ENCODE results near the gene TMEM239.
"Not testable (repeated sequence)": the region's sequence is repeated elsewhere in the genome, so short reads cannot be mapped to it uniquely, and the experiment has no call there.

TMEM239 gene

DNA sequence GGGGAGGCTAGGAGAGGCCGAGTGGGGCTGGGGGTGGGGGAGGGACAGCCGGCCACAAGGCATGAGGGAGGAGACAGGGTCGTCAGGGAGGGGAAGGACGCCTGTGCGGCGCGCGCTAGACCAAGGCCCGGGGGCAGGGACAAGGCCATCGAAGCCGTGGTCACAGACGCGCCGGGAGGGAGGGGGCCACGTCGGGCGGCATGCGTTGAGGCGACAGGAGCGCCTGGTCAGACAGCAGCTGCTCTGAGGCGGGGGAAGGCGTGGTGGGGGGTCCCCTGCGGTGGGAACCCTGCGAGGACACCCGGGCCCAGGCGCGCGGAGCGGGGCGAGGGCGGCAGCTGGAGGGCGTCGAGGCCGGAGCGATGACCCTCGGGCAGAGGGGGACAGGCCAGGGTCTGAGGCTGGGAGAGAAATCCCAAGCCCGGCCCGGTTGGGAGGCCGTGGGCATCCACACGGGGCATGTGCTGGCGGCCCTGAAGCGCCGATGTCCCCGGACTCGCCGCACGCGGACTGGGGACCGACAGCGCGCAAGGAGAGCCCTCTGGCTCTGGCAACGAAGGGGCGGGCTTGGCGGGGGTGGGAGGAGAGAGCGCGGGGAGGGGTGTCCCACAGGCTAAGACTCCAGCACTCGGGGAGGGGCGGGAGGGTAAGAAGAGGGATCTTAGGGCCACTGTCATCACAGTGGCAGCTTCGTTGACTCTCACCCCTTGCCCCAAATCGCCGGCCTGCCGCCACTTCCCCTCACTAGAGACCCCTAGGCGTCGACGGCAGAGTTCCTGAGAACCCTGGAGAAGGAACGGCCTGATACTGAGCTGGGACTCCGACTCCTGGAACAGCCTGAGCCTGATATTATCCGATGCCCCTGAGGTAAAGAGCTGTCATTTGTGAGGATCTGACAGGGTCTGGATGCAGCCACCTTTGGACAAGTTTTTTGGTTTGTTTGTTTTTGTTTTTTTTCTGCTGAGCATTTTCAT, 5.0 kb downstream of the TMEM239 start:
- no peak for DNase-seq

DNA sequence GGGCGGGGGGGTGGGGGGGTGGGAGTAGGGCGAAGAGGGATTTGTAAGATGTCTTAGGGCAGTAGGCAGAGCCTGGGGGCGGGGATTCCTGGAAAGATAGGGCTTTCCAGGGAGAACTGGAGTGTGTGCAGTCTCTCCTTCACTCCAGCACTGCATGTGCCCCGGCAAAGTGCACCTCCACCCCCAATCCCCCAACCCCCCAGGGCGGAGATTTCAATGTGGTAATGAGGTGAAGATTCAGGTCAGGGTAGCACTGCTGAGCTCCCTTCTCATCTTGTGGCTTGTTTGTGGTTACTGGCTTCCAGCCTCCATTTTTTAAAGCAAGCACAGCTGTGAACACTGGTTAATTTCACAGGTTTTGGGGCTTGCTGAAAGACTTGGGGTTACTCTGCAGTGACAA, 5.9 kb downstream of the TMEM239 start:
- DNase-seq: no peak

DNA sequence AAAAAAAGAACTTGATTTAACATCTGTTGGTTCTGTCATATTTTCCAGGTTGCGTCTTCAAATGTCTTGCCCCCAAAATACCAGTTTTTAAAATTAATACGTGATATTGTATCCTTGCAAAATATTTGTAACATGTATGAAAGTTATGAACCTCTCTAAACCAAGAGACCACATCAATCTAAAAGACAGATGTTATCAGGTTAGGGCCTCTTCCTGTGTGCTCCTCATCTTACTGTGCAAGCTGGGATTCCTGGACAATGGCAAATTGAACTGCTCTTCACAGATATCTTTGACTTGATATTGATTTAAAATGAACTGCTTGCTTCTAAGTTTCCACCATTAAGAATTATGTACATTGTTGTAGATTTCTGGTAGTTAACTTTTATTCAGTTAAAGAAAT, 9.6 kb downstream of the TMEM239 start:
- no peak for DNase-seq

DNA sequence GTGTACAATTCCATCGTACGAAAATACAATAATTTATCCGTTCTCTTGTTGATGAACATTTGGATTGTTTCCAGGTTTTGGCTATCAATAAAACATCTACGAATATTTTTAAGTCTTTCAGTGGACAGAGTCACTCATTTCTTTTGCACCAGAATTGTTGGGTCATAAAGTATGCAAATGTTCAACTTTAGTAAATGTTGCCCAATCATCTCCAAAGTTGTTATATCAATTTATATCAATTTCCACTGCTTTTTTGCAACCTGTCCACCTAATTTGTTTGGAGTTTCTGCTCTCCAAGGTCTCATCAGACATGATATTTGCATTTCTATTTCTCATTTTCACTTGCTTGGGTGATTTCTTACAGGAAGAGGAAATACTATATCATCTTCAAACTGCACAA, 10.5 kb downstream of the TMEM239 start:
- DNase-seq: no peak

DNA sequence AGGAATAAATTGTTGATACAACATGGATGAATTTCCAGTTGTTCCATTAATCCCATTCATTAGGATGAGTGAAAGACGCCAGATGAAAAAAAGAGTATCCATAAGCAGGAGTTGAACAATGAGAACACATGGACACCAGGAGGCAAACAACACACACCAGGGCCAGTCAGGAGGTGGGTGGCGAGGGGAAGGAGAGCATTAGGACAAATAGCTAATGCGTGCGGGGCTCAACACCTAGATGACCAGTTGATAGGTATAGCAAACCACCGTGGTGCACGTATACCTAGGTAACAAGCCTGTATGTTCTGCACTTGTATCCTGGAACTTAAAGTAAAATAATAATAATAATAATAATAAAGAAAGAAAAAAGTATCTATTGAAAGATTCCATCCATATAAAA, 13.2 kb downstream of the TMEM239 start:
- DNase-seq: no peak

DNA sequence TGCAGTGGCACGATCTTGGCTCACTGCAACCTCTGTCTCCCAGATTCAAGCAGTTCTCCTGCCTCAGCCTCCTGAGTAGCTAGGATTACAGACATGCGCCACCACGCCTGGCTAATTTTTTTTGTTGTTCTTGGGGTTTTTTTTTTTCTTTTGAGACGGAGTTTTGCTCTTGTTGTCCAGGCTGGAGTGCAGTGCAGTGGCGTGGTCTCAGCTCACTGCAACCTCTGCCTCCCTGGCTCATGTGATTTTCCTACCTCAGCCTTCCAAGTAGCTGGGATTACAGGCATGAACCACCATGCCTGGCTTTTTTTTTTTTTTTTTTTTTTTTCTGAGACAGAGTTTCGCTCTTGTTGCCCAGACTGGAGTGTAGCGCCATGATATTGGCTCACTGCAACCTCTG, 15.0 kb downstream of the TMEM239 start:
- DNase-seq: not testable (repeated sequence)

DNA sequence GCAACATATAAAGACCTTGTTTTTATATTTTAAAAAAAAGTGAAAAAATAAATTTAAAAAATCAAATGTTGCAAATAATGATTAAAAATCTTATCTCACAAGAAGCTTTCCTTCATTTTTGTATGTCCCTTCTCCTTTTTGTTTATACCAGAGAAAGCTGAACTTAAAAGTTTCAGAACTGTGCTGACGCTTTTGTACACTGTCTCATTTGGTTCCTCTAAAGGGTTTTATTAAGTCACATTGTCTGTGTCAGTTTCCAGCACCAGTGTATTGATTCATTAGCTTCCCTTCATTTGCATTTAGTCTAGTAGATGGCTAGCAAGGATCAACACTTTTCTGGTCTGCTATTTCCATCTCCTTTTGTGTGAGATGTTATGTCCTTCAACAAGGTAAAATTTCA, 17.6 kb downstream of the TMEM239 start:
- no peak for DNase-seq

DNA sequence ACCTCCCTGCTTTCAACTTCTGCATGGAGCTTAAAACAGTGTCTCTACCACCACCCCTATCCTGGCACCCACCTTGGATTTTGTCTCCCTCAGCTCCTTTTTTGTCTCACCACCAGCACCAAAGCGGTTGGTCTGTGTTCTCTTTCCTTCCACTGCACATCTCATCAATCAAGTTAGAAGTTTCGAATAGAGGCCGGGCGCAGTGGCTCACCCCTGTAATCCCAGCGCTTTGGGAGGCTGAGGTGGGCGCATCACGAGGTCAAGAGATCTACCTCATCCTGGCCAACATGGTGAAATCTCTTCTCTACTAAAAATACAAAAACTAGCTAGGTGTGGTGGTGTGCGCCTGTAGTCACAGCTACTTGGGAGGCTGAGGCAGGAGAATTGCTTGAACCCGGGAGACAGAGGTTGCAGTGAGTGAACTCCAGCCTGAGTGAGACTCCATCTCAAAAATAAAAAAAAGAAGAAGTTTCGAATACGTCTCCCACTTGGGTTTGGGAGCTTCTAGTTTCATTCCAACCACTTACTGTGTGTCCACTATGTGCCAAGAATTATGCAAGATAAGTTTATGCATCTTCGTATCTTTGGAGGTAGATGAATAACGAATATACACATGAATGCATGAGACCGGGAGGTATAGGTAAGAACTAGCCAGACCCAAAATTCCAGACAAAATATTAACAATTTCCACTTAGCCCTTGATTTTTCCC, 18.4 kb downstream of the TMEM239 start:
- no peak for DNase-seq

DNA sequence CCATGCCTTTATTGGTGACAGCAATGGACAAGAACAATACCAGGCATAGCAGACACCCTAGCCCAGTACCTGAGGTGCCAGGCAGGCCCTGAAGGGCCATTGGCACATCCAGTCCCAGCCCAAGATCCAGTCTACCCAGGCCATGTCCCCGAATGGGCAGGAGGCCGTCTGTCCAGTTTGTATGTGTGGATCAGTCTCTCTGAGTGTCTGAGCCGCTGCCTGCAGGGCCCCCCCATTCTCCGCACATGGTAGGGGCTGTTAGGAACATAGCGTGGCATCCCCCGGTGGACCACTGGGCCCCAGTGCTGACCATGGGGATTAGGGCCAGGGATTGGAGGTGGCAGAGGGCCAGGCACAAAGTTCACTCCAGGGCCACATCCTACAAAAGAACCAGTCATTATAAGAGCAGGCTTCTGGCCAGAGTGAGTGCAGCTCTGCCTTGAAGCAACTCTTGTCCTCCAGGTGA, 19.2 kb downstream of the TMEM239 start:
- DNase-seq: no peak

DNA sequence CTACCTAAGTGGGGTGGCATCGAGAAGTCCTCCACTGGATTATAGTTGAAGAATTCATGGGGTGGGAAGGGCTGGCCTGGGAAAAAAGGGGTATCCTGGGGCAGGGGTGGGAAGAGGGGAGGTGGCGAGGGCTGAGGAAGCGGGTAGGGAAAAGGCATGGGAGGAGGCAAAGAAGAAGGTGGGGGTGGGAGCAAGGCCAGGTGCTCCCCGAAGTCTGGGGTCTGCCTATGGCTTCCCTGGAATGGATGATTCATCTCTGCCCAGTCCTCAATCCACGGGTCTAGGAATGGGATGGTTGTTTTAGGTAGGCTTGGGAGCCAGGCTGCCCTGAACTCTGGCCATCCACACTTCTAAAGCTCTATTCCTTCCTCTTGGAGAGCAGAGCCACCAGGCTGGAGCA, 19.9 kb downstream of the TMEM239 start:
- DNase-seq: no peak

DNA sequence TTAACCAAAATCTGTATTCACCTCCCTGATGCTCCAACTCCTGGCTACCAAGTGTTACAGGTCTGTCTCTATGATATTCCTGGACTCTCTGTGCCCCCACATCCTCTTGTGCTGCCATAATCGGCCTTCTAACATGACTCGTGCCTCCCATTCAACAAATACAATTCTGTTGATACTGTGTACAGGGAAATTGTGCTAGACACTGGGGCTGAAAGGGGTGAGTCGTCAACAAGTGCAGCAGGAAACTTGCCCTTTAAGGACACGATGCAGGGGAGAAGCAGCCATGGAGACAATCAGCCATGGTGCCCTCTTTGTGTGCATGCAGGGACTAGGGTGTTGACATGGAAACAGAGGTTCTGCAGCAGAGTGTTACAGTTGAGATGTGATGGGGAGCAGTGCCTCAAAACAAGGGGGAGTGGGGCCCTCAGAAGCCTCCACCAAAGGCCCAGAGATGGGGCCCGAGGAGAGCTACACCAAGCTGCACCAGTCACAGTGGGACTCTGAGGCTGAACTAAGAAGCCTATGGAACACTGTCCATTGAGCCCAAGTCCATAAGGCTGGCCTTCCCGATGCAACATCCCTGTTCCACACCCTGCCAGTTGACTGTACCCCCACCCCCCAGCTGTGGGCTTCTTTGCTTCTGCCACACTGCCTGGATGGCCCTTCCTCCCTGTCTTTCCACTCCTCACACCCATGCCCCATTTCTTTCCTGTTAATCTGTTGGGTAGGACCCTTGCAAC, 21.2 kb downstream of the TMEM239 start:
- DNase-seq: no peak

DNA sequence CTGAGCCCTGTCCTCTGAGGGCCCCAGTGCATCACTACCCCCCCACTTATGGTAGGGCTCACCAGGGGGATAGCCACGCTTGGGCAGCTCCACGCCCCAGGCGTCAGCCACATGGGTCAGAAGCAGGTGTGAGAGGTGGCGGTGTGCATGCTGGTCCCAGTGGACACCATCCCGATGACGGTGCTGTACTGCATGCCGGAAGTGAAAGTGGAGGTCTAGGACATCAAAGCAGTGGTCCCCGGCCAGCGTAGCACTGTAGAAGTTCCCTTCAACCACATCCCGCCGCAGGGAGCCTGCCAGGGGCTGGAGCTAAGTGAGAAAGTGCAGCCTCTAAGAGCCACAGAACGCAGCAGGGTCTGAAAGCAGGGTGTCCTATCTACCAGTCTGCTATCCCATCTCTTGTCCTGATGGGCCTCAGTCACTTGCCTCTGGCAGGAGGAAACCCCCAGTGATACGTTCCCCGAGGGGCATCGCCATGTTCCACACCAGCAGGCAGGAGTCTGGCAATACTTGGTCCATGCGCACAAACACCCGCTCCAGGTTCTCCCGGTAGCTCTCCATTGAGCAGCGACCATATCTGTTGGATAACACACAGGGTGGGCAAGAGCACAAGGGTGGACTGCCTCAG, 22.1 kb downstream of the TMEM239 start:
- DNase-seq: no peak

DNA sequence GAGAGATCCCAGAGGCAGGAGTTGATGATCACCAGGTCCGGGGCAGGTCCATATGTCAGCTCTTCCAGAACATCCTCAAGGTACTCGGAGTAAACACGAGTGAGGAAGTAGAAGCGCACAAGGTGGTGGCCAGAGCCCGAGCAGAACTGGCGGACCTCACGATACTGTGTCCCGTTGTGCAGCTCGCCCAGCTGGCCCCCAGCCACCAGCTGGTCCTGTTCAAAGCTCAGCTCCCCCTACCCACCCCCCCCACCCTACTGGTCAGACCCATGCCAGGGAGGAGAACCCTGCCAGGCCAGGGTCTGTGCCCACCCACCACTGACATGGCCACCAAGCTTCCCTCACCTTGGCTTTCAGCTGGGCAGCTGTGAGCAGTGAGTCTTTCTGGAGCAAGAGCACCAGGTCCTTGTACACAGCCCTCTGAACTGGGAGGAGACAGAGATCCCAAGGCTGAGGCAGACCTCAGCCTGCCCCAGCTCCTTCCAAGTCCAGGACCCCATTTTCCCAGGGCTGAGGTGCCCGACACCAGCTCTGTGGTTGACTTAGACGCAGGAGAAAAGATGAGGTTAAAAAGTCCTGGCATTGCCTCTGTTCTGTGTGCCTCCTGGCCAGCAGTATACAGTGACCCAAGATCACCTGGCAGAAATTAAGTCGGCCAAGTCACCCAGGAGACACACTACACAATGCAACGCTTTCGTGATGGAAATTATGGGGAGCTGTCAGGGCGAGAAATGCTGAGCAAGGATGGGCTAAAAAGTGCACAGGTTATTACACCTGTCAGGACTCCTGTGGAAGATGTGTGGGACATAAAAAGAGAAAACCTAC, 22.9 kb downstream of the TMEM239 start:
- no peak for DNase-seq

DNA sequence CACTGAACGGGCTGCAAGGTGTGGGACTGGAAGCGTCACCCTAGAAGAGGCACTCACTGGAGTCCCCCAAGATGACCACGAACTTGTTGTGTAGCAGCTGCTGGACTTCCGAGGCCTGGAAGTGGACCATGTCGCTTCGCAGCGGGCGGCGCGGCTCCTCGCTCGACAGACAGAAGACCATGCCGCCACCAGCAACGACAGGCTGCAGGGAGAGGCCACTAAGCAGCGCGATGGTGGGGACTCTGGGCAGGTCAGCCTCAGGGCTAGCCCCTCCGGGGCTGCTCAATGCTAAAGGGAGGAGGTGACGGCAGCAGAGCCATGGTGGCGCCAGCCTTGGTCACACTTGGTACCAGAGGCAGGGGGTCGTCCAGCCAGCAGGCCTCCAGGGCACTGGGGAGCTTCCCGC, 23.6 kb downstream of the TMEM239 start:
- DNase-seq: no peak

DNA sequence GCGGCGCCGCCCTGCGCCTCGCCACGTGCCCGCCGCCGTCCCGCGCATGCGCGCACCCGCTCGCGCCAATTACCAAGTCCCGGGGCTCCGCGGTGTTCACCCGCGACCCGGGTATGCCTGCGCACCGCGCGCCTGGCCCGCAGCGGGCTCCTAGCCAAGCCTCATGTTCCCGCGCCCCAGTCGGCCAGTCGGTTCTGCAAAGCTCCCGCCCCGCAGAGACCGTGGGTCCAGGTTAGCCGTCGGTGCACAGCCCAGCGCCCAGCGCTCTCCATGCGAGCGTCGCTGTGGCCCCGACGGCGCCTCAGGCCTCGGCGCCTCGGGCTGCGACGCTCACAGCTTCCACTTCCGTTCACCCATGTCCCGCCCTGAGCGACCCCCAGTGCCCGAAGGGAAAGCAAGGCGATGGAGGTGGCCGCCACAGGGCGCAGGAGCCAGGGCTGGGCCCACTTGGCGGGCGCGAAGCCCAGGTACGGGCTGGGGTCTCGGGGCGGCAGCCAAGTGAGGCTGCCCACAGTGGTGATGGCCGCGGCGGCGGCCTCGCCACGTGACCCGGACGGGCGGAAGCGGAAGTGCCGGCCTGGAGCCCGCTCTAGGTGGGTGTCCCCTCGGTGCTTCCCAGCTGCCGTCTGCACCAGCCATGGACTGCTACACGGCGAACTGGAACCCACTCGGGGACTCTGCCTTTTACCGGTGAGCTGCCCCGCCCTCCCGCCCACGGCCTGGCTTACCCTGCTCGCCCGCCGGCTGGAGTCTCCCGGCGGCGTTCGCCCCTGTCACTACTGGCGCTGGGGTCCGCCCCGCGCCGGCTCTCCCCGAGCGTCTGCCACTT, 24.2 kb downstream of the TMEM239 start, which contains the start of the genes PCED1A and VPS16:
TSS of gene PCED1A (minus strand) at position 518 of the 829 bp plus-strand sequence. CDS start 743 bp downstream, outside the sequence.
TSS of gene VPS16 (plus strand) at position 608 of the 829 bp plus-strand sequence. CDS start at position 638, 30 bp downstream.
- DNase-seq: peak; percentile 56 to 91

DNA sequence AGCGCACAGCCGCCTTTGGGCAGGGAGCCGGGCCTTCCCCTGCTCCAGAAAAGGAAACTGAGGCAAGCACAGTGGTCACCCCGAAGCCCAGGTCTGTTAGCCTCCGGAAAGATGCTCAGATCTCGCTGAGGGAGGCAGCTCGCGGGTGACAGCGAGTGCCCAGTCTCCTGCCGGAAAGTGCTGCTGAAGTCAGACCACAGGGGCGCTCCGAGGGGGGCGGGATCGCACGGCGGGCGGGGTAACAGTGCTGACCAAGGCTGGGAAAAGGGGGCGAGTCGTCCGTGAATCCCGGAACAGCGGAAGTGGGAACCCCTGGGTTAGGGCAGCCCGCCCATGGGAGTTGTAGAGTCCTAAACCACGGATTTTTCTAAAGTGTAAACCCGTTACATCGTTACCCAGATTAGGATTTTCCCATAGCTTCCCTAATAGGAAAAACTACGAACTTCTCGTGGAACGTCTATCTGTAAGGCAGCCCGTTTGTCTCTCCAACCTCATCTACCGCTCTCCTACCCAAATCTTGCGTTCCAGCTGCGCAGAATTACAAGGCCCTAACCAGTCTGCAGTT, 24.9 kb downstream of the TMEM239 start:
- no peak for DNase-seq

DNA sequence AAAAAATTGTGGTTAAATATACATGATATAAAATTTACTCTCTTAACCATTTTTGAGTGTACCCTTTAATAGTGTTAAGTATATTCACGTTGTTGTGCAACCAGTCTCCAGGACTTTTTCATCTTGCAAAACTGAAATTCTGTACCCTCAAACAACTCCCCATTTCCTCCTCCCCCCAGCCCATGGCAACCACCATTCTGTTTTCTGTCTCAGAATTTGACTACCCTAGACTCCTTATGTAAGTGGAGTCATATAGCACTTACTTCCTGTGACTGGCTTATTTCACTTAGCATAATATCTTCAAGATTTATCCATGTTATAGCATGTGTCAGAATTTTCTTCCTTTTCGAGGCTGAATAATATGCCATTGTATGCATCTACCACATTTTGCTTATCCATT, 29.4 kb downstream of the TMEM239 start:
- DNase-seq: no peak

DNA sequence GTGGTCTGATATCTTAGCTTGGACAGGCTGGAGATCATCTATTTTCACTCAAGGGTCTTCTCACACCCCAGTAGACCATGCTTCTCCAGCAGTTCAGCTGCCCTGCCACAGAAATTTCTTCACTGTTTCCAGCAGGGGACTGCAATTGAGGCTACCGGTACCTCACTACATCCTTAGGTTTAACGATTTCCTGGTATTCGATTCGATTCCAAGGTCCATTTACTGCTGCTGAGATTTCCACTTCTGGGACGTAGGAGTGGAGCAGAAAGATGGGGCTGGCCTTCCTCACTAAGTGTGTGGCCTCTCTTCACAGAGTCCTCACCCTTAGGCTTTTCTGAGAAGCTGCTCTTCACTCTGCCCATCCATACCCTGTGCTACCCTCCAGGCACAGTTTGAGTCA, 30.5 kb downstream of the TMEM239 start:
- no peak for DNase-seq

DNA sequence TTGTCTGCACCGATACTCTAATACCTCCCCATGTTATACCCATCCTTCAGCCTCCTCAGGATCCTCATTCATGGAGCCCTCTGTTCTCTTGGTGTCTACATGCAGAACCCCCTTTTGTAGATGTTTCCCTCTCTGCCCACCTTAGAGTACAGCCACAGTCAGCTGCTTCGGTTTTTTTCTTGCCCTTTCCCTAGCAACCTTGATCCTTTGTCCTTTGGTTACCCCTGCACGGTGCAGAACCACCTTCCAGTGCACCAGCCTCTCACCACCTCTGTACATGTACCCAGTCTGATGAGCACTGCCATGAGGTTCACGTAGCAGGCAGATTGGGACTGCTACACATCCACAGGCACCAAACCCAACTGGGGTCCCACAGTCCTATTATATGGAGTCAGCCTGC, 31.6 kb downstream of the TMEM239 start:
- DNase-seq: no peak

DNA sequence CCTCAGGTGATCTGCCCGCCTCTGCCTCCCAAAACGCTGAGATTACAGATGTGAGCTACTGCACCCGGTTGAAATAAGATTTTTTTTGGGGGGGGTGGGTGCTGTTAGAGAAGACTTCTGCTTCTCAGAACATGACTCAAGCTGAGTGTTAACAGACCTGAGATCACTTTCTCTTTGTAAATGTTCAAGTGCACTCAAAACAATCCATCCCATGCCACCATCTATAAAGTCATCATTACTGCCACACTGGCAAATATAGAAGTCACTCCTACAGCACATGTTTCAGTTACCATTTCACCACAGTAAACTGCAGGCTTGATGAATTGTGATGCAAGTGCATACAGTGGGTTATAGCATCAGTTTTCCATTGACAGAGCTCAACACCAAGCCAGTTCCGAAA, 33.4 kb downstream of the TMEM239 start:
- DNase-seq: no peak

Measured in NCI-H446 (cell line).